H1 (cell line): ENCODE results near the gene AQP4. TPM values are rescaled to one million over a fixed set of nuclear protein-coding genes. Genes with fewer than 3 reads are reported as not detected.

Experiments
- POLR2AphosphoS5 ChIP-seq: IDR thresholded peaks from 2 replicates; pipeline ENCODE4 v1.6.1; 2011; ENCODE audit warnings: low read depth, low read length
- POU5F1 ChIP-seq: IDR thresholded peaks from 2 replicates; pipeline ENCODE4 v1.6.1; 2011; ENCODE audit warnings: low read depth, mild to moderate bottlenecking, low read length, moderate library complexity
- RFX5 ChIP-seq: IDR thresholded peaks from 2 replicates; pipeline ENCODE4 v1.6.1; 2011; ENCODE audit warnings: low read depth, low read length, improper control_type of control experiment, borderline replicate concordance
- SIN3A ChIP-seq, 2 experiments: IDR thresholded peaks in 1 of 2; conservative IDR thresholded peaks in 1 of 2; 2 replicates each; pipeline ENCODE4 v1.6.1; 2011 to 2012; ENCODE audit warnings: low read length in 2 of 2, improper control_type of control experiment in 1 of 2, low read depth in 1 of 2, mild to moderate bottlenecking in 1 of 2
- TBP ChIP-seq: IDR thresholded peaks from 2 replicates; pipeline ENCODE4 v1.6.1; 2011; ENCODE audit warnings: low read depth, low read length, improper control_type of control experiment
- polyA plus RNA-seq, 7 experiments: library from polyadenylated mRNA; depleted of rRNA in 3 of 7; stranded (reverse) in 5 of 7; unstranded in 2 of 7; fragments of >200 nt in 5 of 7; fragments of 200-250 nt in 2 of 7; gene quantifications; 1 replicate in 5 of 7; 2 replicates in 1 of 7; 4 replicates in 1 of 7; pipeline versions ENCODE4 v1.2.1 to v1.2.3, GENCODE V29; 2011 to 2013; ENCODE audit warnings: missing spikeins in 2 of 7, mixed read lengths in 2 of 7
- total RNA-seq: library from RNA; stranded (reverse); fragmentation: NEBNext Ultra II Directional; extraction: Animal tissue kit (Norgen Biotek cat#: 25700); gene quantifications from 2 replicates; pipeline ENCODE4 v1.2.1, GENCODE V29; 2021
- TF ChIP-seq, protein P1 (sequence below): IDR thresholded peaks from 2 replicates; pipeline ENCODE4 v1.6.1; 2012; ENCODE audit warnings: inconsistent platforms

The AQP4 gene
- total and polyA plus RNA-seq, 2 of the 8 experiments (the other 6 are each of a cell fraction or from before 2014, with no cell fraction given): 2.2 to 2.8 TPM

DNA sequence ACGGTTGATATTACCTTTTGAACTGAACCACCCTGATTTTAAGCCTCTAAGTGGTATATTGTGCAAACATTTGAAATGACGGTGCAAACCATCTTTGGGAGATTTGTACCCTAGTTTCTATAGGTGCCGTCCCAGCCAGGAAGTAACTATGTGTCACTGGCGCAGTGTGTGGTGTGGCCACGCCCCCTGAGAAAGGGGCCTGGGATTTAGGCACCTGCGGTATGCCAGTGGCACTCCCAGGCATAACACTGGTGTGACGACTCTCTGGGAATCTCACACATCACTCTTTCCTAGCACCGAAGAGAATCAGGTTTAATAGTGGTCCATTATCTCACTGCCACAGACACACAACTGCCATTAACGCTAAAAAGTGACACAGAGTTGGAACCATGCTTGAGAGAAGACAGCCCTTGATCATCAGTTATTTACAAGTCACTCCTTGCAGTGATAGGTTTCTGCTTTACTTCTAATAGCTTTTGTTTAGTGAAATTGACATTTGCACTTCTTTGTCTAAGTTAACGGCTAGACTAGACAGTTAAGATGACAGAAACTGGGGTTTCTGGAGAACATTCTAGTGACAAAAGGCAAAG is 11.1 kb downstream of the AQP4 start (continued):
- TF ChIP-seq, protein P1, sequence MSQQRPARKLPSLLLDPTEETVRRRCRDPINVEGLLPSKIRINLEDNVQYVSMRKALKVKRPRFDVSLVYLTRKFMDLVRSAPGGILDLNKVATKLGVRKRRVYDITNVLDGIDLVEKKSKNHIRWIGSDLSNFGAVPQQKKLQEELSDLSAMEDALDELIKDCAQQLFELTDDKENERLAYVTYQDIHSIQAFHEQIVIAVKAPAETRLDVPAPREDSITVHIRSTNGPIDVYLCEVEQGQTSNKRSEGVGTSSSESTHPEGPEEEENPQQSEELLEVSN: no peak
- no peak for TF ChIP-seq TBP
- no peak for TF ChIP-seq RFX5
- TF ChIP-seq POU5F1: no peak
- no peak for TF ChIP-seq POLR2AphosphoS5
- no peak for TF ChIP-seq SIN3A (conservative IDR thresholded peaks at IDR 0.05 in 1 of 2, IDR thresholded peaks at IDR 0.05 in 1 of 2; ENCODE audit: low read depth in 1 of 2, low read length in 2 of 2)
- TF ChIP-seq, all 59 proteins: peak for 0
